ENCODE measurements around the gene CTBP2.
"Not testable (repeated sequence)": the region's sequence is repeated elsewhere in the genome, so short reads cannot be mapped to it uniquely, and the experiment has no call there.

Gene CTBP2

DNA sequence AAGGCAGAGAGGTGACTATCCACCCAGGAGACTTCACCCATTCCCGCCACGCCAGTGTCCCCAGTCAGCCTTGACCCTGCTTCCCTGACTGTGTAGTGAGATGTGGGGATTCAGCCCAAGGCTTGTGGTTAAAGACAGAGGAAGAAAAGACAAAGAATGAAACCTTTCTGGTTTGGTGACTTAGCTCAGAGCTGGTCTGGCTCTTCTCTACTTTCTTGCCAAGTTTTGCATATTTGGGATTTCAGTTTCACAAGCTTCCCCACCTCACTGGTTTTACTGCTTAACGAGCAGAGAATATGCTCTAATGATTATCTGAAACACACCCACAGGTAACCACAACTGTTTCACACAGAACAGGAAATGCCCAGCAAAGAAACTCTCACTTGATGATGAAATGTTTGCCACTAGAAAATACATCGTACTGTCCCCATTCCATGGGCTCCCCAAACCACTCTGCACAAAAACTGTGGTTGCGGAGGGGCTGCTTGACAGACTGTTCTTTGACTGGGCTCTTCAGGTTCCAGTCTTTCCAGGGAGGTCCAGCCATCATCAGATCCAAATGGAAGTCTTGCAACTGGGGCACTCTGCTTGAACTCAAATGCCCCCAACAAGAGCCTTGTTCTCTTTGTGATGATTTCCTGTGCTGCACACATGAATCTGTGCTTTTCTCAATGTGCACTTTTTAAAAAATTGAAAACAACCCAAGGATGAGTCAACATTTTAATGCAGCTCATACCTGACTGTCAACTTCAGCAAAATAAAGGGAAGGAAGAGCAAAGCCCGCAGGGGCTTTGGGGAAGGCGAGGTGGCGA lies 95.5 kb downstream of the CTBP2 start:
- DNase-seq (ENCODE audit: low read depth in 2 of 2), result no peak

DNA sequence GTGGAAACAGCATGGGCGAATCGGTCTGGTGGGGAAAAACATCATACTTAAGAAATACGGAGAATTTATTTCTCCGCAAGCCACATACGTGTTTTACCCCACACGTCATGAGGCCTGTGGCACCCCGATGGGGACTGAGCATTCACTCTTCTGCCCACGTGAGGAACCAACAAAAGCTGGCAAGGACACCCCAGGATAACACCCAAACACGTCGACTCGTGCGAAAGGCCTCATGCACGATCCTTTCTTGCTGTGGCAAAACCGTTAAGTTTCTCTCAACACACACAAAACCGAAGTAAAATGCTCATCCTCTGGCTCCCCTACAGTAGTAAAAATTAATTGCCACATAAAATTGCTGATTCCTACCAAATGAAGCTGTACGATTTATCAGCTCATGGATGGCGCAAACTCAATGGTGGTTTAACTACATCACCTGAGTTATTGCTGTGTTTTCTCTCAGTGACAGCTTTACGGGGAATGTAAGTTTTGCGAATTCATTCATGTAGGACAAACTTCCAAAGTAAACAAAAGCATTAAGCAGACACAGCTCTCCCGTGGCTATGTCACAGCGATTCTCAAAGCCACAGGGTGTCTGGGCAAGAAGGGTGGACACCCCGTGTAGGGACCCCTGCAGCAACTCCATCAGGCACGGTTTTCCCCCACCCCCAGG lies 97.0 kb downstream of the CTBP2 start:
- no peak for DNase-seq (ENCODE audit: low read depth in 2 of 2)

DNA sequence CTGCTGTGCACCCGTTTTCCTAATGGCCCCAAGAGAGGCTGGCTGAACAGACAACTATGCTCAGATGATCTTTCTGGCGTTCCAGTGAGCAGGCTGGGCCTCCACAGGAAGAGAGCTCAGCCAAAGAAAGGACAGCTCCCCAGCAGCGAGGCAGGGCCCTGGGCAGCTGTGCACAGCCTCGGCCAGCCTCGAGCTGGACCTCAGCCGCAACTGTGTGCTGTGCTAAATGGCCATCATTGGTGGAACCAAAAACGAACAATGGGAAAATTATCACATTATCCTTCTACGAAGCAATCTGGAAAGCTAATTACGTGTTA lies 97.5 kb downstream of the CTBP2 start:
- no peak for DNase-seq (ENCODE audit: low read depth in 2 of 2)

DNA sequence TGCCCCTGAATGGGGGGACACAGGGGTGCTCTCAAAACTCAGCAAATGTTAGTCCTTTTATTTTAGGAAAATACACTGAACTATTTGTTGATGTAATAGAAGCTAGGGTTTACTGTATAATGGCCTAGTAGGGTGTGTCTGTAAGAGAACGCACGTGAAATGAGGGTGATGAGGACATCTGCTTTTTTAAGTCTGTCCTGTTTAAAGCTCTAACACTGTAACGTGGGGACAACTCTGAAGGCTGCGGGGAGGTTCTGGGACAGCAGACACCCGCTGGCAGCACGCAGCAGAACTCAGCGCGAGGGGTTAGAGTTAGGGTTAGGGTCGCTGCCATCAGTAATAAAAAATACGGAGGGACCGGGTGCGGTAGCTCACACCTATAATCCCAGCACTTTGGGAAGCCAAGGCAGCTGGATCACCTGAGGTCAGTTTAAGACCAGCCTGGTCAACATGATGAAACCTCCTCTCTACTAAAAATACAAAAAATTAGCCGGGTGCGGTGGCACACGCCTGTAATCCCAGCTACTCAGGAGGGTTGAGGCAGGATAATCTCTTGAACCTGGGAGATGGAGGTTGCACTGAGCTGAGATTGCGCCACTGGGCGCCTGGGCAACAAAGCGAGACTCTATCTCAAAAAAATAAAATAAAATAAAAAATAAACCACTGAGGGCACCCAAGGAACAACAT lies 98.0 kb downstream of the CTBP2 start:
- DNase-seq (ENCODE audit: low read depth in 2 of 2), result no peak

DNA sequence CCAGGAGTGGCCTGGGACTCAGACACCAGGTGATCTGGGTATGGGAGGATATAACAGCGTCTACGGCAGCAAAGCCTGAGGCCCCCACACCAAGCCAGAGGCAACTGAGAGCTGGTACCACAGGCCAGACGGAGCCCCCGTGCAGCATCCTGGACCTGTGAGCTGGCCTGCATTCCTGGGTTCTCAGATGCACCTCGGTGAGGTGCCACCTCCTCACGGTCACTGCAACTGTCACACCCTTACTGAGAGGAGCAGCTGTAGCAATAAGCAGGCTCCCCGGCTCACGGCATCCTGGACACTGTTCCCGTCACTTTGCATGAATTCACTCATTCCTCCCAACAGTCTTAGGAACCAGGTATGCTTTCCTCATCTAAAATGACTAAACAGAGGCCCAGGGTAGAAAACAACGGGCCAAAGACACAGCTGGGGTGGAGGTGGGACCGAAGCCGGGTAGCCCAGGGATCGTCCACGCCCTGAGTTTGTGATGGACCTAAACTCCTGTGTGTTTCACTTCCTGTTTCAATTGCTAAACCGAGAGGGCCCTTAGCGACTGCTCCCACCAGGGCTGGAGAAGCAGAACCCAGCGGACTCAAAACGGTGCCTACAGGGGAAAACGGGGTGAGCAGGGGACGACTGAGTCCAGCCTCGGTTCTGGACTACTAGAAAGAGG lies 98.7 kb downstream of the CTBP2 start:
- no peak for DNase-seq (ENCODE audit: low read depth in 2 of 2)

DNA sequence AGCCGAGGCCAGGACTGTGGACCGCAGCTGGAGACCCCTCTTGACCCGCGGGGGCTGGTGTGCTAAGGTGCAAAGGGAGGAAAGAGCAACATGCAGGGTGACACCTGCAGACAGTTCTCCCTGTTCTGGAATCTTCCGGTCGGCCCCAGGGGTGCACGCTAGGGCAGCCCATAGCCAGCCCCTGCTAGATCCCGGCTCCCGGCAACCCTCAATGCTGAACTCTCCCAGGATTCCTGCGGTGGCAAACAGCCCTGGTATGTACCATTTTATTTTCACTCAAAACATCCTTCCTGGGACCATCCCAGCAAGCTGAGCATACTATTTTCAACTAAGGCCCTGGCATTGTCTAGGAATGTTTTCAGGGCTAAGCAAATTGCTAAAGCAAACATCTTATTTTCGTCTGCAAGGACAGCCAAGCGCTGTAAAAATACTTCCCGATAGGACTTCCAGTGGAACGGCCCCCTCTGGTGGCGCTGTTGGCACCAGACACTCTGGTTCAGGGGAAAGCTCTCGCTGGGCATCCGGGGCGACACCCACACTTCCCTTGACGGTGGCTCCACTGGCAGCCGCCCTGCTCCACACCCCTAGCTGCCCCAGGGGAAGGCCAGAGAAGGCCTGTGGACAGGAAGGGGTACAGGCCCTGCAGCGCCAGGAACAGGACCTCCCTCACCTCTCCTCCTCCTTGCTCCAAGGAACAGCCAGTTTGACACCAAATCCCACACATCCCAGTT lies 99.4 kb downstream of the CTBP2 start:
- no peak for DNase-seq (ENCODE audit: low read depth in 2 of 2)

DNA sequence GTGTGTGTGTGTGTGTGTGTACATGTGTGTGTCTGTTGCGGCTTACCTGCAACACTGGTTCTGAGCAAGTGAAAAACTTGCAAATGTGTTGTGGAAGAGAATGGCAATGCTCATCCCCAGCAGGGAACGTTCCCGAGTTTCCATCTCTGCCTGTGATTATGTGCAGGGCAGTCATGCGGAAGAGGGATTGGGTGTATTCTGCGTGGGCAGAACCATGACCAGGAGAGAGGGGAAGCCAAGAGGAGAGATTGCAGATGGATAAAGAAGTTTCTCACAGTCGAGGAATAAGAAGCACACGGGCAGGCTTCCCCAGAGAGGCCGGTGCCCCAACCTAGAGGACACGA lies 99.9 kb downstream of the CTBP2 start:
- no peak for DNase-seq (ENCODE audit: low read depth in 2 of 2)

DNA sequence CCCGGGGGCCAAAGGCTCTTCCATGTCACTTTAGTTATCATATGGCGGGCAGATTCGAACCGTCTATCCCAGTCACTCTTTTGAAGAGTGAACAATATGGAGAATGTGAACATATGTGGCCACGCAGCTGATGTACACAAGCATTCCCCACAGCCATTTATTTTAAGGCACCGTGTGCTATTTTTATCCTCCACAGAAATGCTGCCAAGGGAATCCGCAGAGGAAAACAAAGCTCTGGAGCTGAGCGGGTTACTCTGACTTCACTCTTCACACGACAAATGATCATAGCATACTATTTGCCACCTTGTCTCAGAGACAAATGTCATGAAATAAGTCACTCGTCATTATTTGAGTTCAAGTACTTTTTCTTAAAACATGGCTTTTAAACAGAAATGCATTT lies 100.3 kb downstream of the CTBP2 start:
- DNase-seq (ENCODE audit: low read depth in 2 of 2), result no peak

DNA sequence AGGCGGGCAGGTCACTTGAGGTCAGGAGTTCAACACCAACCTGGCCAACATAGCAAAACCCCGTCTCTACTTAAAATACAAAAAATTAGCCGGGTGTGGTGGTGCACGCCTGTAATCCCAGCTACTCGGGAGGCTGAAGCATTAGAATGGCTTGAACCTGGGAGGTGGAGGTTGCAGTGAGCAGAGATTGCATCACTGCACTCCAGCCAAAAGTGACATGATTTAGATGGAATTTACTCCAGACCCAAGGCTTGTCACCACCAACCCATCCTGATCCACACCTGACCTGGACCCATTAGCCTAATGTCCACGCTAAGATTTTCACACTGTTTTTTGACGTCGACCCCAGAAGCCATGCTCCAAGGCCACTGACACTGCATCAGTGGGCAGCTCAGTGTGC lies 101.0 kb downstream of the CTBP2 start:
- not testable (repeated sequence) for DNase-seq (ENCODE audit: low read depth in 2 of 2)

DNA sequence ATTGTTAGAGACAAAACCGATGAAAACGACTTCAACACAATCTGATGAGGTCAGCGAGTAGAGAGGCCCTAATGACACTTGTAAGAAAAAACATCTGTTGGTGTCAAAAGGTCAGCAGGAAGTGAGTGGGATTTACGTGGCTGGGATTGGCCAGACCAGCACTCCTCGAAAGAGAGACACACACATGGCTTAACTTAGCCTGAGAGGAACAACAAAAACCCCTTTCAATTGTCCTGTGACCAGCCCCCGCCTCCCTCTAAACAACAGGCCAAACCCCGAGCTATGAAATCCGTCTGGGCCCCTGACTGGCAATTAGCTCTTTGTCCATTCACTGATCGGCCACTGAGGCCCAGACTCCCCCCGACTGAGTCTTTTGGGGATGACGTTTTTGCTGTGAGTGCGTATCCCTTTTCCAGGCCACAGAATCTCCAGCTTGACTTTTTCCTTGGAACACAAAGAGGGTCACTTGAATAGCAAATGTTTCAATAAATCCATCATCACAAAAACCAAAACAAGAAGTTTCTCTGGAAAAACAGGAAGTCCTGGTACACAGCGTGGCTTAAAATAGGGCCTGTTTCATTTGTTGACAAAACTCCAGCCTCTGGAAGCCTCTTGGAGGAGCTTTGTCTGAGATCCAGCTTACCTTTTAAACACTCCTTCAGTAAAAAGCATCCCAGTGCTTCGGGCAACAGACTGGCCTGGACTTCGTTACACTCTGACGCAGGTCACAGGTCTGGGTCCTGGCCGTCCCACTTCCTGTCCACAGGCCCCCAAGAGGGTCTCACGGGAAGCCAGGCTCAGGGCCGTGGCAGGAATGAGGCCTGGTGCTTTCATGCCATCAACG lies 103.0 kb downstream of the CTBP2 start:
- no peak for DNase-seq (ENCODE audit: low read depth in 2 of 2)

DNA sequence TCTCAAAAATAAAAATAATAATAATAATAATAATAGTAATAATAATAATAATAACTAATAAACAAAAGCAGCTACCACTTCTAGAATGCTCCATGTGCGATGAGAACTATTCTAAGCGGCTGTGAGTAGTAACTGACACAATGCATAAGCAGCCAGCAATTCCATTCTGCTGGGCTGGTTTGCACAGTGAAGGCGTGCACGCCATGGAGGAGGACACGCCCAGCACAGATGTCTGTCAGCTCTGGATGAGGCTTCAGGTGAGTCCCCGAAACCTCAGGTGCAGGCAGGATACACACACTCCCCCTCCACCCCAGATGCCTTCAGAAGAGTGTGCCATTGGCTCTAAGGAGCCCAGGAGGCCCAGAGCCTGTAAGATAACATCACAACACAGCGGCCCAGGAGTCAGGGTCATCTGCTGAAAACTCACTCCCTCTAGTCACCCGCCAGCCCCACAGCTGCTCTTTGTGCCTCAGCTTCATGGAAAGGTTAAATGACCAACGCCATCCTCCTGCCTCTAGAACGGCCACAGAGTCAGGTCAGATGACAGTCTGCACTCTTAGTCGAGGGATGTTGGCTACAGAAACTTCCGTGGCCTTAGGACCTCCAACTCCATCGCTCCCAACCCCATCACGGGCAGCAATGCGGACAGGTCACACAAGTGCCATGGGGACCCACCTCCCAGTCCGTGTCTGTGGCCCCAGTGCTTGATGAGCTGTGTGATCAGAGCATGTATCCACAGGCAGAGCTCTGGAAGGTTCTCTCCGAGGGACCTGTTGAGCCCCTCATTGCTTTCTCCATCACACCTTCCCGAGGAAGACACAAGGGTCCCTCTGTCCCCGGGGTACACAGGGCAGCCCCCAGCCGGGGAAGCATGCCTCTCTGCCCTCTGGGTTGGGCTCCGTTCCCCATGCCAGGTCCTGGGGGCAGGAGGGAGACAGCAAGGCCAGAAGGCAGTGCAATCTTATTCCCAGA lies 103.9 kb downstream of the CTBP2 start:
- no peak for DNase-seq (ENCODE audit: low read depth in 2 of 2)

DNA sequence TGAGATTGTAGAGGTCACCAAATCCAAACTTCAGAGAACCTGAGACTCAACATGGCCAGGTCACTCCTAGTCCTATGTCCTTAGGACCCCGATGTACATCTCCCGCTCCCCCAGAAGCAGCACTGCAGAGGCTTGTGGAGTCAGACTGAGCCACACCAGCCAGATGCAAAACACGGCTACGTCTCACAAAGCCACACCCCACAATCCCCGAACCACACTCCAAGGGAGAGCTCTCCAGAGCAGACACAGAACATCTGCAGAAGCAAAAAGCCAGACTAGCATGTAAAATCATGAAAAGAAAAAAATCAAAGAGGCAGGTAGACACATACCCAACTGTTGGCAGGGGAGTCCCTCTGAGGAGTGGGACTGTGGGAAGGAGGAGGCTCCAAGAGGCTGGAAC lies 104.9 kb downstream of the CTBP2 start:
- no peak for DNase-seq (ENCODE audit: low read depth in 2 of 2)

DNA sequence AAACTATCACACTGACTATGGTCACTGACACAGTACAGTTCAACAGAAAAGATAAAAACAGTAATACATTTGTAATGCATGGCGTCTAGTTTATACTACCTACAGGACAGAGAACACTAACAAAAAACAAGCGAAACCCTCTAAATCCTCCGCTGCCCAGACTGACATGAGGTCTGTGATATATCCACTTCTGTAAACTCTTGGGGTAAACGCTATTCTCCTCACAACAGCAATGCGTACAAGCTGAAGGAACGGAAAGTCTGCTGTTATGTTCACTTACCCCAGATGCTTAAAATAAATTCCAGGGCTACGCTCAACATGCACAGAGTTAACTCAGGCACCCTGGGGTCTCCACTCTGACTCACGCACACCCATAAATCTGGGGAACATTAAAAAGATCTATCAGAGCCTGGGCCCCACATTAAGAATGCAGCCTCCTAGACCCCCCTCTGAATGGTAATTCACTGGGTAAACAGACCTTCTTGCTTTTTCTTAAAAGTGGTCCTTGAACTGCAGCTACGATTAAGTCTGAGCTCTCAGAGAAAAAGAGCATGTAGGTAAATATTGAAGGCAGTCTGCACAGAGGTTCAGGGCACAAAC lies 105.6 kb downstream of the CTBP2 start:
- no peak for DNase-seq (ENCODE audit: low read depth in 2 of 2)

DNA sequence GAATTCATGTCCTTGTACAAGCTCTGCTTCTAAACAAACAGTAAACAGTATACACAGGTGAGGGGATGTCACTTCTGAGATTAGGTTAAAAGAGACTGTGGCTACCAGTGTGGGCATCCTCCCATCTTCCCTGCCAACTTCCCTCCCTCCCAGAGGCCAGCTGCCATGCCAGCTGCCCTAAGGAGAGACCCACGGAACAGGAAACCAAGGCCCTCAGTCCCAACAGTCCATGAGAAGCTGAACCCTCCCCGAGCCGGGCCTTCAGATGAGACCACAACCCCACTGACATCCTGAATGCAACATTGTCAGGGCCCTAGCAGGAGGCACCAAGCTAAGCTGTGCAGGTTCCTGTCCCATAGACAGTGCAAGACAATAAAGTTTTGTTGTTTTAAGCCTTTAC lies 106.1 kb downstream of the CTBP2 start:
- no peak for DNase-seq (ENCODE audit: low read depth in 2 of 2)

DNA sequence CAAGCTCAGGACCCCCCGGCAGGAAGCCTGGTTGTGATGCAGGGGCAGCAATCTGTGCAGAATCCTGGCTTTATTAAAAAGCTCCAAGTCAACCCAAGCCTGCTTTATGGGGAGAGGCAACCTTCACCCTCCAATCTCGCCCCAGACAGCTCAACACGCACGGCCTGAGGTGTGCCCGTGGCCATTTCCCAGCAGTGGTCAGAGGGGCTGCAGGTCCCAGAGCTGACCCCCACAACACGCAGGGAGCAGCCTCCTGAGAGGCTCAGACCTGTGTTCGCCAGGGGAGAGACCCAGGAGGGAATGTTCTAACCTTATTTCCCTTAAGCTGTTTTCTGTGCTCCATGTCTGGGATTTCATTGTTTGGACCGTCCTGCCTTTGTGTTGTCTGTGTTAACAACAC lies 108.2 kb downstream of the CTBP2 start:
- DNase-seq (ENCODE audit: low read depth in 2 of 2), result no peak

DNA sequence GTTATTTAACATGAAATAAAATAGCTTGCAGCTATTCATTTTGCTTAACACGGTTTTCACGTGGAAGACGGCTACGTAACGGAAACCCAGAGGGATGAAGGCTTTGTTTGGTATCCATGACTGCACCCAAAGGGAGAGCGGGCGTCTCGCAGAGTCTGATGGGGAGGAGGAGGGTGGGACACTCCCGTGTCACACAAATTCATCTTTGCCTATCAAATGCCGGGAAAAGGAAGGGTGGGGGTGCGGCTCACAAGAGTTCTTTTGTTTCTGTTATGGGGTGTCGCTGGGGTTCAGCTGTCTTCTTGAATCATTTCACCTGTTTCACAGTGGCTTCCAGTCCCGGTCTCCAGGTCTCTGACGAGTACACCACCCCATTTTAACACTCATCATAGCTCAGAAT lies 110.0 kb downstream of the CTBP2 start:
- DNase-seq (ENCODE audit: low read depth in 2 of 2), result no peak

DNA sequence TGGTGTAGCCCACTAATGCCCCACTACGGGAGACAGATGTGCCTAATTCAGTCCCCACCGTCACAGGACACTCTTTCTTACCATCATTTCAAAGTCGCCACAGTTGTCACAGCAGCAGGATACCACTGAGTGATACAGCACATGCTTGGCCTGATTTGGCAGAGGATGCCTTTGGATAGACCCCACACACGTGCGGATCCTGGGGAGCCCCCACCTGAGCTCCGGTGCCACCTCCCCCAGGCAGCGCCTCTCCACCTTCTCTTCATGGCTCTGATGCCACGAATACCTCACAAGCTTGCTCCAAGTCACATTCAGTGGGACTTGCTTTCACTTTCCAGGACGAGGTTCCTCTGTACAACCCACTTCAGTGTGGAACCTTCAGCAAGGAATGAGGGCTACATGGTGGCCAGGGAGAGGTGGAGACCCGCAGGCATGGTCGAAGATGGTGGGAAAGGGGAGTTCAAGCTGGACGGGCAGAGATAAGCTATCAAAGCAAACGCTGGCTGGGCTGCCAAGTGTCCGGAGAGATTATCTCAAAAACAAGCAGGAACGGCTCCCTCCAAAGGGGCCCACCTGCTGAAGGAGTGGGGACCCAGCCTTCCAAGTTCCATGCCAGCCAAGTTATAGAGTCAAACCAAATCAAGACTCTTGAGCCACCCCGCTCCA lies 111.0 kb downstream of the CTBP2 start:
- DNase-seq (ENCODE audit: low read depth in 2 of 2), result no peak

DNA sequence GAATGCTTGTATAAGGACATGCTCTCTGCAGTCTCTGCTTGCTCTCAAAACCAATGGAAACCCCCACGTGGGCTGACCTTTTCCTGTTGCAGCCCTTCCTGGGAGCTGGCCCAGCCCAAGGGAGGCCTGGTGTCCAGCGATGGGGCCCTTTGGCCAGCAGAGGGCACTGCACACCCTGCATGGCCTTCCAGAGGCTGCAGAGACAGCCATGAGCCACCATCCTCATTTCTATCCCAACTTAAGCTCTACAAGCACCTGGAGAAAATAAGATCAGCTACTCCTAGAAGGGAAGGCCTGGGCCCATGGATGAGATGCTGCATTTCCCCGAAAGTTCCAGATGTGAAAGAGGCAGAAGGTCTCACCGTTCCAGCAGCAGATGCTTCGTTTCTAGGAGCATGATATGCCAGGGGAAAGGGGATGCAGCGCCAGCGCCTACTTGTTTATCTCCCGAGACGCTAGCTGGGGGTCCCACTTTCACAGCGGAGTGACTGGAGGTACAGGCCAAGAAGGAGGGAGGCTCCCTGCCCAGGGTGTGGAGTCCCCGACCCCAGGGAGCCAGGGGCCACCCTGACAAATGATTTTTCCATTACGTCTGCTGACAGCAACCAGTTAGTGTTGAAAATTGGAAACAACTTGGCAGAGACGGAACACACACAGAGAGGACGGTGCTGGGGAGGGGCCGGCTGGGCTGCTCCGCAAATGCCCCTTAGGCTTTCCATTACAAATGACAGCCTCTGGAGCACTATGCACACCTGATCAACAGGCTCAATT lies 112.1 kb downstream of the CTBP2 start:
- DNase-seq (ENCODE audit: low read depth in 2 of 2), result peak in 1 of 2 donors; percentile 27

All from stimulated activated CD8-positive, alpha-beta memory T cell treated with anti-CD3 and anti-CD28 coated beads, Interleukin-7, amount 100 ng/mL, for 1 hour (primary cell).